ENCODE results near the gene BMPR1A. TPM values are rescaled to one million over a fixed set of nuclear protein-coding genes. Genes with fewer than 3 reads are reported as not detected.
"Not testable (repeated sequence)": the region's sequence is repeated elsewhere in the genome, so short reads cannot be mapped to it uniquely, and the experiment has no call there.

BMPR1A gene
- total and polyA plus RNA-seq, 2 donors from 2014 or later, result 7.9 to 37.4 TPM

DNA sequence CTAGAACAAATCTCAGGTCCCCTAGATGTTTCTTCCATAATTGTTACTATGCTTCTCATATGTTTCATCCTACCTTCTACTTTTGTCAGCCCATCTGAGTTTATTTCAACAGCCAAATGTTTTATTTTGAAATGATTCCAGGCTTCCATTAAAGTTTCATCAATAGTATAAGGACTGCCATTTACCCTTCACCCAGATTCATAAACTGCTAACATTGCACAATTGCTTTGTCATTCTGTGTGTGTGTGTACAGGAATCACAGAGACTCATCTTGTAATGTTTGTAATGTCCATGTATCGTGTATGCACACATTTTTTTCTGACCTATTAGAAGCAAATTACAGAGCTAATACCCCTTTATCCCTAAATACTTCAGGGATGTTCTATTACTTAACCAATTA is 175.5 kb downstream of the BMPR1A start:
- TF ChIP-seq, protein P1, sequence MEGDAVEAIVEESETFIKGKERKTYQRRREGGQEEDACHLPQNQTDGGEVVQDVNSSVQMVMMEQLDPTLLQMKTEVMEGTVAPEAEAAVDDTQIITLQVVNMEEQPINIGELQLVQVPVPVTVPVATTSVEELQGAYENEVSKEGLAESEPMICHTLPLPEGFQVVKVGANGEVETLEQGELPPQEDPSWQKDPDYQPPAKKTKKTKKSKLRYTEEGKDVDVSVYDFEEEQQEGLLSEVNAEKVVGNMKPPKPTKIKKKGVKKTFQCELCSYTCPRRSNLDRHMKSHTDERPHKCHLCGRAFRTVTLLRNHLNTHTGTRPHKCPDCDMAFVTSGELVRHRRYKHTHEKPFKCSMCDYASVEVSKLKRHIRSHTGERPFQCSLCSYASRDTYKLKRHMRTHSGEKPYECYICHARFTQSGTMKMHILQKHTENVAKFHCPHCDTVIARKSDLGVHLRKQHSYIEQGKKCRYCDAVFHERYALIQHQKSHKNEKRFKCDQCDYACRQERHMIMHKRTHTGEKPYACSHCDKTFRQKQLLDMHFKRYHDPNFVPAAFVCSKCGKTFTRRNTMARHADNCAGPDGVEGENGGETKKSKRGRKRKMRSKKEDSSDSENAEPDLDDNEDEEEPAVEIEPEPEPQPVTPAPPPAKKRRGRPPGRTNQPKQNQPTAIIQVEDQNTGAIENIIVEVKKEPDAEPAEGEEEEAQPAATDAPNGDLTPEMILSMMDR (IDR thresholded peaks at IDR 0.05; ENCODE audit: borderline replicate concordance, extremely low read depth, insufficient read depth), result no peak
- intact Hi-C loops (cut with DNase I), result no loop called here
- DNase-seq (no peak), FAIRE-seq (no peak)
- H3K4me1 ChIP-seq (ENCODE audit: control insufficient read depth in 2 of 3, insufficient read depth in 2 of 3, low read depth in 1 of 3, low read length in 3 of 3), result no peaks in the 10 kb centered on the region
- H3K36me3 ChIP-seq (ENCODE audit: control insufficient read depth in 2 of 3, insufficient read depth in 3 of 3, low read length in 3 of 3), result peaks cover 0 to 11% (median 6%) of the 10 kb centered on the region in 3 donors
- no peaks in the 10 kb centered on the region for H3K9me3 ChIP-seq (ENCODE audit: control insufficient read depth in 2 of 3, insufficient read depth in 1 of 3, low read length in 3 of 3)
- no peak overlapping the region for H3K9ac ChIP-seq (ENCODE audit: low read length in 3 of 3)
- H3K27ac ChIP-seq (ENCODE audit: low read depth in 2 of 2, low read length in 2 of 2), result no peak overlapping the region
- no peak overlapping the region for H3K4me3 ChIP-seq (ENCODE audit: low read length in 3 of 3)
- H3K27me3 ChIP-seq (ENCODE audit: control insufficient read depth, insufficient read depth, low read length), result no peaks in the 10 kb centered on the region

DNA sequence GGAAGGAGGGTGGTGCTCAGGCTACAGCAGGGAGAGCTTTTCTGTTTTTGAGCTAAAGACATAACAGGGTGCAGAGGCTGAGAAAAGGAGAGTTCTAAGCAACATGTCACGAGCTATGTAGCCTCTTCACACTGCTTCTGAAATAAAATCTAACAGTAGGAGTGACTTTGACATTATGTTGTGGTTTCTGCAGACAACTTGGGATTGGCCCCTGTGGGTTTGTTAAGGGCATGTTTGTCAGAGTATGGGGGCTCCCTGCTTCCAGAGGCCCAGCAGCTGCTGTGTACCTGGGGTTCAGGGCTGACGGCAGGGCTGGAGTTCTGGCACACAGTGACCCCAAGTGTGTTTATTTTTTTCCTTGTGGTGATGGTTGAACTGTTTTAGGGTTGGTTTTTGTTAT is 176.3 kb downstream of the BMPR1A start:
- intact Hi-C loops (cut with DNase I), result no loop called here
- no peak overlapping the region for H3K27ac ChIP-seq (ENCODE audit: low read depth in 2 of 2, low read length in 2 of 2)
- H3K4me3 ChIP-seq (ENCODE audit: low read length in 3 of 3), result no peak overlapping the region
- no peak overlapping the region for H3K9ac ChIP-seq (ENCODE audit: low read length in 3 of 3)
- no peaks in the 10 kb centered on the region for H3K9me3 ChIP-seq (ENCODE audit: control insufficient read depth in 2 of 3, insufficient read depth in 1 of 3, low read length in 3 of 3)
- TF ChIP-seq, protein P1 (IDR thresholded peaks at IDR 0.05; ENCODE audit: borderline replicate concordance, extremely low read depth, insufficient read depth), result no peak
- H3K4me1 ChIP-seq (ENCODE audit: control insufficient read depth in 2 of 3, insufficient read depth in 2 of 3, low read depth in 1 of 3, low read length in 3 of 3), result no peaks in the 10 kb centered on the region
- no peak for FAIRE-seq
- DNase-seq, result no peak
- no peaks in the 10 kb centered on the region for H3K27me3 ChIP-seq (ENCODE audit: control insufficient read depth, insufficient read depth, low read length)
- peaks cover 0 to 10% (median 6%) of the 10 kb centered on the region in 3 donors for H3K36me3 ChIP-seq (ENCODE audit: control insufficient read depth in 2 of 3, insufficient read depth in 3 of 3, low read length in 3 of 3)

DNA sequence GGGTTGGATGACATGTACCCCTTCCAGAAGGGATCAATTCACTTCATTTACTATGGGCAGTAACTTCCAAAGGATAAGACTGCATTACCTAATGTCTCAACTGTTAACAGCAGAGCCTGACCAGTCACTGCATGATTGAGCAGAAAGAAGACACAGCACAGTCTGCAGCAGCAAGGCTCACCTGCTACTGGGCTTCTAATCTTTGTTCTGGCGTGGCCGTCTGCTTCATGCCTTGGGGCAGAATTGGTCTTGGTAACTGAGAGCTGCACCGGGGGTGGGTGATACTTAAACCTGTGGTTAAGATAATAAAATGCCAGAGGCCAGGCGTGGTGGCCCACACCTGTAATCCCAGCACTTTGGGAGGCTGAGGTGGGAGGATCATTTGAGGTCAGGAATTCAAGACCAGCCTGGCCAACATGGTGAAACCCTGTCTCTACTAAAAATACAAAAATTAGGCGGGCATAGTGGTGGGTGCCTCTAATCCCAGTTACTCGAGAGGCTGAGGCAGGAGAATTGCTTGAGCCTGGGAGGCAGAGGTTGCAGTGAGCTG is 177.8 kb downstream of the BMPR1A start:
- H3K9ac ChIP-seq (ENCODE audit: low read length in 3 of 3); H3K4me3 ChIP-seq (ENCODE audit: low read length in 3 of 3); intact Hi-C loops (cut with DNase I); H3K9me3 ChIP-seq (ENCODE audit: control insufficient read depth in 2 of 3, insufficient read depth in 1 of 3, low read length in 3 of 3); H3K36me3 ChIP-seq (ENCODE audit: control insufficient read depth in 2 of 3, insufficient read depth in 3 of 3, low read length in 3 of 3); H3K4me1 ChIP-seq (ENCODE audit: control insufficient read depth in 2 of 3, insufficient read depth in 2 of 3, low read depth in 1 of 3, low read length in 3 of 3); DNase-seq; H3K27ac ChIP-seq (ENCODE audit: low read depth in 2 of 2, low read length in 2 of 2); FAIRE-seq; H3K27me3 ChIP-seq (ENCODE audit: control insufficient read depth, insufficient read depth, low read length): not testable (repeated sequence)

DNA sequence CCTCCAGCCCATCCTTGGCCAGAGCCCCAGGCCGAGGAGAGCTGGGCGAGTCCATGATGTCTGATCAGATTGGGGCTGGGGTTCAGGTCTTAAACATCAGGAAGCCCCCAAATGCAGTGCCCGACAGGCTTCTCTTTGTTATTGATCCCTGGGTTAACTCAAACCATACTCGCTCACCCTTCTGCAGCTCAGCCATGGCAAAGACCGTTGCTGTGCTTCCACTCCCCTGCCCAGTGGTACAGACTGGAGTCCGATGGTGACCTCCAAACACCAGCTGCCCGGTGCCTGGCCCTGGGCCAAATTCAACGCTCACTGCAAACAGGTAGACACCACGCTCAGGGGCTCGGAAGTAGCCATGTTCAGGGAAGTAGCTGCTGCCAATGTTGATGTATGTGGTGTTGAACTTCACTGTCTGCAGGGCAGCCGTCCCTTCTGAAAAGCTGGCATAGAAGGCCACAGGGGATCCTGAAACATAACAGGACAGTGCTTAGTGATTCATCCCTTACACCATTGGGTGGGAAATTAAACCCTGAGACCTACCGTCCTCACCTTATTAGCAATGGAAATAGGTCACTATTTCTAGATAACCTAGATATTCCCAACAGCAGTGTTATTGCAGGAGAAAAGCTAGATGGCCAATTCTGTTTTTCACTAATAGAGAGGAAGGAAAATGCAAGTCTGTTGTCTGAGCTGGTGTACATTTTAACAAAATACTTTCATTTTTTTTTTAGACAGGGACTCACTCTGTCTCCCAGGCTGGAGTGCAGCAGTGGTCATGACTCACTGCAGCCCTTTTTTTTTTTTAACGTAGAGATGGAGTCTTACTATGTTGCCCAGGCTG is 180.5 kb downstream of the BMPR1A start:
- Histone ChIP-seq H3K36me3 (ENCODE audit: control insufficient read depth in 2 of 3, insufficient read depth in 3 of 3, low read length in 3 of 3) (no peaks in the 10 kb centered on the region), H3K27me3 (ENCODE audit: control insufficient read depth, insufficient read depth, low read length) (no peaks in the 10 kb centered on the region), H3K4me1 (ENCODE audit: control insufficient read depth in 2 of 3, insufficient read depth in 2 of 3, low read depth in 1 of 3, low read length in 3 of 3) (no peaks in the 10 kb centered on the region), H3K27ac (ENCODE audit: low read depth in 2 of 2, low read length in 2 of 2) (no peak overlapping the region), H3K4me3 (ENCODE audit: low read length in 3 of 3) (no peak overlapping the region), H3K9ac (ENCODE audit: low read length in 3 of 3) (no peak overlapping the region), H3K9me3 (ENCODE audit: control insufficient read depth in 2 of 3, insufficient read depth in 1 of 3, low read length in 3 of 3) (no peaks in the 10 kb centered on the region)
- TF ChIP-seq, protein P1 (IDR thresholded peaks at IDR 0.05; ENCODE audit: borderline replicate concordance, extremely low read depth, insufficient read depth), result no peak
- intact Hi-C loops (cut with DNase I), result no loop called here
- DNase-seq, result no peak
- FAIRE-seq, result no peak
